Right atrium auricular region (tissue), 2 donors: Measurements from ENCODE around the gene CTSL. TPM values are rescaled to one million over a fixed set of nuclear protein-coding genes. Genes with fewer than 3 reads are reported as not detected.
A peak's percentile ranks its signal among the peaks of the same experiment; 100 is the strongest.

Source experiments
- DNase-seq: peaks from one replicate; pipeline ENCODE4 v3.0.0-alpha.2; 2019; ENCODE audit warnings: low spot score
- H3K27ac ChIP-seq, 2 donors: fragments of 200-600 bp; sonication (generic); 1 replicate in 1 of 2; 2 replicates in 1 of 2; pipeline ENCODE4 v1.5.1; 2016 to 2019
- H3K27me3 ChIP-seq, 2 donors: fragments of 200-600 bp; sonication (generic); one replicate each; pipeline versions ENCODE4 v1.5.1 to v1.6.0; 2017 to 2019
- H3K36me3 ChIP-seq: fragments of 200-600 bp; sonication (generic); one replicate; pipeline ENCODE4 v1.5.1; 2016
- H3K4me1 ChIP-seq, 2 donors: fragments of 200-600 bp; sonication (generic); one replicate each; pipeline versions ENCODE4 v1.5.1 to v1.6.0; 2017 to 2019
- H3K4me3 ChIP-seq, 2 donors: fragments of 200-600 bp; sonication (generic); 1 replicate in 1 of 2; 2 replicates in 1 of 2; pipeline ENCODE4 v1.5.1; 2017 to 2019; ENCODE audit warnings: mild to moderate bottlenecking in 1 of 2, moderate library complexity in 1 of 2
- H3K9me3 ChIP-seq, 2 donors: fragments of 200-600 bp; sonication (generic); one replicate each; pipeline ENCODE4 v1.5.1; 2019
- CTCF ChIP-seq, 2 donors: fragments of 200-600 bp; sonication (generic); IDR thresholded peaks; one replicate each; pipeline ENCODE4 v1.5.1; 2019; ENCODE audit warnings: antibody characterized with exemption in 2 of 2
- total RNA-seq, 2 donors: library from RNA; depleted of rRNA; stranded (reverse); fragments of >200 nt; gene quantifications; one replicate each; pipeline ENCODE4 v1.1.0, GENCODE V29; 2016

Gene CTSL
- total RNA-seq, 2 donors from 2014 or later, result 122 to 169 TPM

GRCh38 chr9:87695523-87695922 is 30.4 kb upstream of the CTSL start:
- no peaks in the 10 kb centered on the region for H3K36me3 ChIP-seq
- no peak for TF ChIP-seq CTCF (IDR thresholded peaks at IDR 0.05)
- no peak overlapping the region for H3K27ac ChIP-seq
- H3K9me3 ChIP-seq, result peaks cover 0 to 12% of the 10 kb centered on the region in 2 donors
- no peaks in the 10 kb centered on the region for H3K4me1 ChIP-seq
- no peak overlapping the region for H3K4me3 ChIP-seq
- no peak for DNase-seq
- H3K27me3 ChIP-seq, result no peaks in the 10 kb centered on the region

DNA sequence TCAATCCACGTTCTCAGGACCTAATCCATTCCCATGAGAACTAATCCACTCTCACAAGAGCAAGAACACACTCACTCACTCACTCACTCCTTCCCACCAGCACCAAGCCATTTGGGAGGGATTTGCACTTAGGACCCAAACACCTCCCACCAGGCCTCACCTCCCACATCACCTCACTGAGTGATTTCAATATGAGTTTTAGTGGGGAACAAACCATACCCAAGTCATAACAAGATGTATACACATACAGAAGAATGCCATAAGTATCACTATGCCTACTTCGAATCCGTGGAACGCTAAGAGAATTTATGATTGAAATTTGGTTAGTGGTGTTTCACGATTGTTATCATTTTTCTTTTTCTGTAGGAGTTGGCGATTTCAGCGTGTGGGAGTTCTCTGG is 29.3 kb upstream of the CTSL start:
- H3K4me3 ChIP-seq, result no peak overlapping the region
- no peaks in the 10 kb centered on the region for H3K36me3 ChIP-seq
- no peak overlapping the region for H3K27ac ChIP-seq
- no peaks in the 10 kb centered on the region for H3K27me3 ChIP-seq
- DNase-seq, result no peak
- no peaks in the 10 kb centered on the region for H3K4me1 ChIP-seq
- peaks cover 0 to 12% of the 10 kb centered on the region in 2 donors for H3K9me3 ChIP-seq
- no peak for TF ChIP-seq CTCF (IDR thresholded peaks at IDR 0.05)

DNA sequence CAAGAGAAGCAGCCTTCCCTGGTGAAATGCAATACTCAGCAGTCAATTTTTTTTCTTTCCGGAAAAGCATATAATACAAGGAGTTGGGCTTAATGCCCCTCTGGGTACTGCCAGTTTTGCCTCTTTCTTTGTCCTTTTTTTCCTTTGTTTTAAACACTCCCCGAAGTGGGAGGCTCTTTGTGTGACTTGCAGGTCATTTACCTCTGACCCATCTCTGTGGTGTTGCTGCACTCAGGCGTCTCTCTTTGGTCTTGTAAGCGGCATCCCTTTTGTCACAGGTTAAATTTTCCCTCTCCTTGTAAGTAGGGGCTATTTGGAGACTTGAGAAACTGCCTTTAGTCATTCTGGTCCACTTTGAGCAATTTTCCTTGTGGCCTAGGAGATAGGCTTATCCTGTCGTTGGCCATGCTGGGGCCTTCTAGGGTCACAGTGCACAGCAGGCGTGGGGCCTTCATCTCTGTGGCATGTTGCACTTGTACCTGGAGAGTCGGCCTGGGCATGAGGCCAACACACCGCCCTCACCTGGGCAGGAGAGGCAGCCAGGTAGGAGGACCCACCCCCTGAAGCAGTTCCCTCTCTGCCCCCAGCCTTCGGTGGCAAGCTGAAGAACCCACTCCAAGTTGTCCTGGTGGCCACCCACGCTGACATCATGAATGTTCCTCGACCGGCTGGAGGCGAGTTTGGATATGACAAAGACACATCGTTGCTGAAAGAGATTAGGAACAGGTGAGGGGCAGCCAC is 27.7 kb upstream of the CTSL start:
- Histone ChIP-seq H3K27ac (no peak overlapping the region), H3K9me3 (peaks cover 0 to 3% of the 10 kb centered on the region in 2 donors), H3K36me3 (no peaks in the 10 kb centered on the region), H3K4me3 (no peak overlapping the region), H3K27me3 (no peaks in the 10 kb centered on the region), H3K4me1 (no peaks in the 10 kb centered on the region)
- DNase-seq, result peak; percentile 18
- TF ChIP-seq CTCF (IDR thresholded peaks at IDR 0.05), result no peak

GRCh38 chr9:87699835-87700234 is 26.1 kb upstream of the CTSL start:
- Histone ChIP-seq H3K9me3 (no peaks in the 10 kb centered on the region), H3K4me1 (no peaks in the 10 kb centered on the region), H3K4me3 (no peak overlapping the region), H3K36me3 (no peaks in the 10 kb centered on the region), H3K27ac (no peak overlapping the region), H3K27me3 (no peaks in the 10 kb centered on the region)
- DNase-seq, result no peak
- TF ChIP-seq CTCF (IDR thresholded peaks at IDR 0.05), result no peak

DNA sequence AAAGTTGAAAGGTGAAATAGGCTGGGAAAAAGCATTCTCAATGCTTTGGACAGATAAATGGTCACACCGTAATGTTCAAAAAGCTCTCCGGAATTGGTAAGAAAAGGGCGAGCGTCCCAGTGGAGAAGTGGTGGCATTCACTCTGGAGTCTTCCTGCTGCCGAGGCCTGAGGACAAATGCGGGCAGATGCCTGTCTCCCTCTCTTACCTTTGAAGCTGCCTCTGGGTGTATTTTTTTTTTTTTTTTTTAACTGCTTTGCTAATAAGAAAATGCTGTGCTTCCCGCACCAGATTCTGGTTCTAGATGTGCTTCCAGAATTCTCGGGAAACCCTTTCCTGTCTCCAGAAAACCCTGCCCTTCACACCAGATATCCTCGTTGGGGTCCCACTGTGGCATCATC is 24.4 kb upstream of the CTSL start:
- no peaks in the 10 kb centered on the region for H3K9me3 ChIP-seq
- H3K36me3 ChIP-seq, result no peaks in the 10 kb centered on the region
- no peak overlapping the region for H3K27ac ChIP-seq
- TF ChIP-seq CTCF (IDR thresholded peaks at IDR 0.05), result no peak
- H3K4me3 ChIP-seq, result no peak overlapping the region
- H3K27me3 ChIP-seq, result no peaks in the 10 kb centered on the region
- no peak for DNase-seq
- no peaks in the 10 kb centered on the region for H3K4me1 ChIP-seq

- Histone ChIP-seq H3K9me3 (no peaks in the 10 kb centered on the region), H3K27ac (no peak overlapping the region), H3K27me3 (no peaks in the 10 kb centered on the region), H3K4me1 (no peaks in the 10 kb centered on the region), H3K4me3 (no peak overlapping the region), H3K36me3 (no peaks in the 10 kb centered on the region)
- TF ChIP-seq CTCF (IDR thresholded peaks at IDR 0.05), result no peak
- DNase-seq, result no peak
These were observed 23.9 kb upstream of the CTSL start for GRCh38 chr9:87701931-87702421.
